GM12878 (cell line): Measurements from ENCODE around the gene RNF130. TPM values are rescaled to one million over a fixed set of nuclear protein-coding genes. Genes with fewer than 3 reads are reported as not detected.

ENCODE experiments used
- ATAC-seq: fragments of 200-7000 bp; cut with Tn5 transposase; 3 replicates; pipeline ENCODE4 v1.9.1; 2020; ENCODE audit warnings: mild to moderate bottlenecking, moderate library complexity
- BruUV-seq: library from RNA; stranded (reverse); fragments of 400-500 nt; replicated peaks from 2 replicates; lab custom pipeline; 2021; lab: Mats Ljungman, UMichigan
- CTCF ChIA-PET: fragments of 300-600 bp; sonication (Branson Sonifier 250); formaldehyde crosslinking; extraction: SDS; loops from one replicate; lab custom pipeline; 2021; ENCODE audit warnings: inconsistent platforms; lab: Yijun Ruan, JAX
- POLR2A ChIA-PET: fragments of 350-600 bp; formaldehyde crosslinking; extraction: SDS; loops from one replicate; lab custom pipeline; 2021; ENCODE audit warnings: inconsistent platforms; lab: Charles Lee
- RAD21 ChIA-PET: fragments of 300-600 bp; sonication (Branson Sonifier 250); formaldehyde crosslinking; loops from one replicate; lab custom pipeline; 2023; ENCODE audit warnings: antibody characterized with exemption; ENCODE audit not compliant: unreplicated experiment; lab: Charles Lee
- SMC1A ChIA-PET: fragments of 300-600 bp; sonication (Branson Sonifier 250); formaldehyde crosslinking; loops from one replicate; lab custom pipeline; 2023; ENCODE audit not compliant: unreplicated experiment, uncharacterized antibody; lab: Charles Lee
- DNase-seq: peaks from one replicate; pipeline ENCODE4 v3.0.0-alpha.2; 2011; ENCODE audit warnings: low read depth, low spot score
- FAIRE-seq: peaks from 3 replicates; lab custom pipeline; 2011; peaks lifted over from hg19 to GRCh38; lab: Jason Lieb, UNC
- H2AFZ ChIP-seq: 2 replicates; pipeline ENCODE4 v1.6.0; 2011; ENCODE audit warnings: low read depth, low read length, control low read depth; ENCODE audit not compliant: control insufficient read depth
- H3K27ac ChIP-seq: 2 replicates; pipeline ENCODE4 v1.5.1; 2011; ENCODE audit warnings: control low read depth; ENCODE audit not compliant: control insufficient read depth, insufficient read depth
- H3K27me3 ChIP-seq, 2 experiments: replicated peaks in 1 of 2; 2 replicates each; pipeline versions ENCODE4 v1.6.0 to v1.6.1; 2011; ENCODE audit warnings: low read length in 1 of 2; ENCODE audit not compliant: control insufficient read depth in 2 of 2, insufficient read depth in 2 of 2
- H3K36me3 ChIP-seq, 2 experiments: 2 replicates each; pipeline ENCODE4 v1.5.1; 2011; ENCODE audit warnings: low read length in 1 of 2; ENCODE audit not compliant: control insufficient read depth in 2 of 2, insufficient read depth in 2 of 2
- H3K4me1 ChIP-seq: 2 replicates; pipeline ENCODE4 v1.6.1; 2011; ENCODE audit warnings: mild to moderate bottlenecking, low read length, moderate library complexity, mixed read lengths; ENCODE audit not compliant: control insufficient read depth, insufficient read depth
- H3K4me2 ChIP-seq: 2 replicates; pipeline ENCODE4 v1.6.0; 2011; ENCODE audit warnings: control low read depth; ENCODE audit not compliant: control insufficient read depth, insufficient read depth
- H3K4me3 ChIP-seq: fragments of 200-600 bp; sonication (generic); 2 replicates; pipeline ENCODE4 v1.5.1; 2016
- H3K79me2 ChIP-seq: 2 replicates; pipeline ENCODE4 v1.6.0; 2011; ENCODE audit warnings: low read length; ENCODE audit not compliant: control insufficient read depth, insufficient read depth
- H3K9ac ChIP-seq: 2 replicates; pipeline ENCODE4 v1.8.0; 2011; ENCODE audit warnings: low read length, control low read depth, mixed read lengths; ENCODE audit not compliant: control insufficient read depth, insufficient read depth
- H3K9me3 ChIP-seq: replicated peaks from 3 replicates; pipeline ENCODE4 v1.5.1; 2011; ENCODE audit warnings: mild to moderate bottlenecking, low read length; ENCODE audit not compliant: control insufficient read depth, insufficient read depth
- H4K20me1 ChIP-seq: 2 replicates; pipeline ENCODE4 v1.6.0; 2011; ENCODE audit not compliant: control insufficient read depth, insufficient read depth
- ATF7 ChIP-seq: fragments of 450-650 bp; IDR thresholded peaks from 2 replicates; pipeline ENCODE4 v1.6.1; 2016; ENCODE audit warnings: low read depth, mild to moderate bottlenecking
- CBFB ChIP-seq: IDR thresholded peaks from 2 replicates; pipeline ENCODE4 v1.6.1; 2016; ENCODE audit warnings: antibody characterized with exemption, low read depth
- EGR1 ChIP-seq, 2 experiments: IDR thresholded peaks; 1 replicate in 1 of 2; 2 replicates in 1 of 2; pipeline ENCODE4 v1.6.1; 2011 to 2012; ENCODE audit warnings: low read depth in 2 of 2, low read length in 2 of 2, borderline replicate concordance in 1 of 2, mild to moderate bottlenecking in 1 of 2, moderate library complexity in 1 of 2
- IKZF1 ChIP-seq: fragments of 450-650 bp; conservative IDR thresholded peaks from 2 replicates; pipeline ENCODE4 v1.6.1; 2017; ENCODE audit warnings: antibody characterized with exemption, mild to moderate bottlenecking
- KDM1A ChIP-seq: fragments of 200-600 bp; sonication (generic); IDR thresholded peaks from 2 replicates; pipeline ENCODE4 v1.6.1; 2016; ENCODE audit warnings: borderline replicate concordance
- PAX8 ChIP-seq: fragments of 450-650 bp; IDR thresholded peaks from 2 replicates; pipeline ENCODE4 v1.6.1; 2017; ENCODE audit warnings: mild to moderate bottlenecking, moderate library complexity
- RCOR1 ChIP-seq: conservative IDR thresholded peaks from 2 replicates; pipeline ENCODE4 v1.6.1; 2012; ENCODE audit warnings: low read depth, low read length, improper control_type of control experiment
- SMAD5 ChIP-seq: IDR thresholded peaks from 2 replicates; pipeline ENCODE4 v1.6.1; 2016; ENCODE audit warnings: antibody characterized with exemption, low read depth
- STAT1 ChIP-seq: fragments of 450-650 bp; conservative IDR thresholded peaks from 2 replicates; pipeline ENCODE4 v1.6.1; 2014; ENCODE audit warnings: antibody characterized with exemption, mild to moderate bottlenecking
- YY1 ChIP-seq: IDR thresholded peaks from 2 replicates; pipeline ENCODE4 v1.6.1; 2011; ENCODE audit warnings: low read depth, mild to moderate bottlenecking, low read length
- WGBS: methylation state at CpG from one replicate; pipeline ENCODE4 v1.1.6; 2016; ENCODE audit warnings: low lambda C conversion rate; ENCODE audit not compliant: insufficient replicate concordance, insufficient coverage; ENCODE audit errors: missing lambda C conversion rate; 5-methylcytosine and 5-hydroxymethylcytosine counted together
- in situ Hi-C: fragments of 300-500 bp; cut with MboI; formaldehyde crosslinking; loops from 9 replicates; pipeline ENCODE4 v1.14.3; 2018; ENCODE audit warnings: mixed read lengths
- intact Hi-C: fragments of 100-400 bp; cut with micrococcal nuclease; formaldehyde crosslinking; loops from one replicate; pipeline ENCODE4 v1.14.2; 2022; ENCODE audit not compliant: unreplicated experiment
- polyA plus RNA-seq, 11 experiments: library from polyadenylated mRNA; depleted of rRNA in 4 of 11; unstranded in 6 of 11; stranded (reverse) in 5 of 11; fragments of >200 nt; fragmentation: Nextera tagmentation in 4 of 11; fragmentation: Illumina TruSeq in 1 of 11; extraction: Ambion mirVana in 4 of 11; extraction: Trizol in 1 of 11; gene quantifications; 1 replicate in 1 of 11; 2 replicates in 10 of 11; pipeline versions ENCODE4 v1.2.1 to v1.2.3, GENCODE V29; 2011 to 2016; ENCODE audit warnings: inconsistent platforms in 2 of 11, missing spikeins in 2 of 11, low read depth in 1 of 11
- total RNA-seq, 4 experiments: library from RNA; depleted of rRNA in 3 of 4; stranded (reverse); fragments of >200 nt in 3 of 4; fragmentation: Illumina TruSeq in 1 of 4; extraction: Trizol in 1 of 4; gene quantifications; 2 replicates each; pipeline versions ENCODE4 v1.2.1 to v1.2.3, GENCODE V29; 2013 to 2021
- TF ChIP-seq, protein P1 (sequence below): IDR thresholded peaks from 2 replicates; pipeline ENCODE4 v1.6.1; 2012; ENCODE audit warnings: low read depth, low read length, improper control_type of control experiment

RNF130 gene
- total and polyA plus RNA-seq, 10 of the 15 experiments (the other 5 are each of a cell fraction or from before 2014, with no cell fraction given) = 0.04 to 0.36 (median 0.11) TPM; not detected in 1

GRCh38 chr5:180098526-180098925 lies 27.0 kb upstream of the RNF130 start:
- ChIA-PET RAD21 (no interaction called here), POLR2A (no interaction called here), CTCF (no interaction called here), SMC1A (no interaction called here)
- 73% methylated on average over 8 of the region's 8 CpGs for WGBS
- no peak overlapping the region for H3K9ac ChIP-seq
- no peaks in the 10 kb centered on the region for H4K20me1 ChIP-seq
- no peak for FAIRE-seq
- no peak for DNase-seq
- H3K9me3 ChIP-seq = no peaks in the 10 kb centered on the region
- intact Hi-C loops = no loop called here
- H3K4me2 ChIP-seq = no peak overlapping the region
- H3K27me3 ChIP-seq = no peaks in the 10 kb centered on the region
- ATAC-seq = no peak
- no peaks in the 10 kb centered on the region for H3K79me2 ChIP-seq
- H3K36me3 ChIP-seq = no peaks in the 10 kb centered on the region
- in situ Hi-C loops = loop anchor here (25.0 kb wide), 1 partner anchor 311 kb away; the partner anchor contains the start of gene LTC4S
- H3K4me1 ChIP-seq = no peaks in the 10 kb centered on the region
- TF ChIP-seq EGR1 (IDR thresholded peaks at IDR 0.05; ENCODE audit: borderline replicate concordance in 1 of 2, low read depth in 2 of 2, low read length in 2 of 2) = no peak
- TF ChIP-seq ATF7 = no peak
- no peak for TF ChIP-seq RCOR1
- no peak for TF ChIP-seq KDM1A
- TF ChIP-seq IKZF1 = no peak
- TF ChIP-seq CBFB = no peak
- no peak for TF ChIP-seq STAT1
- TF ChIP-seq SMAD5 = no peak
- TF ChIP-seq PAX8 = no peak
- TF ChIP-seq, protein P1, sequence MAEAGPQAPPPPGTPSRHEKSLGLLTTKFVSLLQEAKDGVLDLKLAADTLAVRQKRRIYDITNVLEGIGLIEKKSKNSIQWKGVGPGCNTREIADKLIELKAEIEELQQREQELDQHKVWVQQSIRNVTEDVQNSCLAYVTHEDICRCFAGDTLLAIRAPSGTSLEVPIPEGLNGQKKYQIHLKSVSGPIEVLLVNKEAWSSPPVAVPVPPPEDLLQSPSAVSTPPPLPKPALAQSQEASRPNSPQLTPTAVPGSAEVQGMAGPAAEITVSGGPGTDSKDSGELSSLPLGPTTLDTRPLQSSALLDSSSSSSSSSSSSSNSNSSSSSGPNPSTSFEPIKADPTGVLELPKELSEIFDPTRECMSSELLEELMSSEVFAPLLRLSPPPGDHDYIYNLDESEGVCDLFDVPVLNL = no peak
- no peak for TF ChIP-seq YY1
- no TSS peak for BruUV-seq
- no peak overlapping the region for H3K27ac ChIP-seq
- no peak overlapping the region for H2AFZ ChIP-seq
- H3K4me3 ChIP-seq = no peak overlapping the region
